ENCODE data around the gene TMEM208. TPM values are rescaled to one million over a fixed set of nuclear protein-coding genes. Genes with fewer than 3 reads are reported as not detected.

The TMEM208 gene
- total and polyA plus RNA-seq, 2 of the 8 experiments (the other 6 are each of a cell fraction or from before 2014, with no cell fraction given): 37.7 to 100.0 TPM

DNA sequence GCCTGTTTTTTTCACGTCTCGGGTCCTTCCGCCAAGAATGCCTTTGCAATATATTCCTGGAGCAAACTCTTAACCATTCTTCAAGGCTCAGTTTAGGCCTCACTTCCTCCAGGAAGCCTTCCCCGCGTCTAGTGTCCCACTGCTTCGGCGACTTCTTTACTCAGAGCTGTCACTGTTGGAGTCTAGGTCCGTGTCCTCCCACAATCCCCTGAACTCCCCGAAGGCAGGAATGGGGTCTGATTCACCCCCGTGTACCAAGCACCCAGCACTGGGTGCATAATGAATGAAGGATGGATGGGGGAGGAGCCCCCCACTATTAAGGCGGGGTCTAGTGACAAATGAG is 43.7 kb upstream of the TMEM208 start:
- no peak overlapping the region for H3K27ac ChIP-seq (ENCODE audit: low read depth, low read length)
- no peaks in the 10 kb centered on the region for H3K9me3 ChIP-seq (ENCODE audit: insufficient read depth in 2 of 2, low read depth in 1 of 2, low read length in 1 of 2)
- H3K36me3 ChIP-seq (ENCODE audit: control insufficient read depth in 2 of 4, insufficient read depth in 4 of 4, low read length in 3 of 4): no peaks in the 10 kb centered on the region; a peak in 1 of 8 replicates
- 7% methylated on average over 11 of the region's 11 CpGs; no CpG with 5 or more reads in 1 of the 2 experiments for WGBS, 2 experiments (ENCODE audit: extremely low coverage in 1 of 2, insufficient coverage in 1 of 2, insufficient read length in 1 of 2, insufficient replicate concordance in 2 of 2, low coverage in 1 of 2, low lambda C conversion rate in 2 of 2, missing lambda C conversion rate in 1 of 2)
- H3K79me1 ChIP-seq (ENCODE audit: low read depth, low read length): no peaks in the 10 kb centered on the region
- no peak overlapping the region for H3K4ac ChIP-seq (replicated peaks; ENCODE audit: insufficient read length, low read depth, low read length)
- DNase-seq (ENCODE audit: low read depth in 1 of 2, low spot score in 2 of 2) (no peak), FAIRE-seq (no peak)
- TF ChIP-seq KDM1A (IDR thresholded peaks at IDR 0.05; ENCODE audit: borderline replicate concordance, low read length): peak; percentile 30; the same call in 1 of the 2 replicates
- 0 out of 4 replicates have a peak, but pooled peaks of 1 of the 2 experiments have one; percentile 37 for TF ChIP-seq SIN3A (conservative IDR thresholded peaks at IDR 0.05 in 1 of 2, IDR thresholded peaks at IDR 0.05 in 1 of 2; ENCODE audit: low read depth in 1 of 2, low read length in 2 of 2)
- TF ChIP-seq CTBP2 (IDR thresholded peaks at IDR 0.05; ENCODE audit: borderline replicate concordance, insufficient read depth, insufficient read length, low read length): no peak
- no peak overlapping the region for H3K18ac ChIP-seq (ENCODE audit: extremely low read depth, low read length)
- H3K56ac ChIP-seq (replicated peaks; ENCODE audit: insufficient read length, low read depth, low read length): no peak overlapping the region
- H3K4me3 ChIP-seq (ENCODE audit: extremely low read depth in 1 of 4, insufficient read depth in 2 of 4, low read depth in 3 of 4, low read length in 4 of 4): peak overlapping the region; percentile 73 to 90 (median 85)
- H4K5ac ChIP-seq (ENCODE audit: insufficient read length, low read depth, low read length): no peak overlapping the region
- peak overlapping the region in 1 of 4 experiments; percentile 96; a peak in 2 of 7 replicates for H3K9ac ChIP-seq (replicated peaks in 1 of 4; ENCODE audit: extremely low read depth in 1 of 4, low read depth in 3 of 4, low read length in 3 of 4)
- no peak overlapping the region for H2AK5ac ChIP-seq (ENCODE audit: low read depth, low read length)
- H3K23ac ChIP-seq (ENCODE audit: insufficient read length): no peak overlapping the region
- H2BK15ac ChIP-seq (ENCODE audit: low read length): no peak overlapping the region; the same call in 1 of the 2 replicates
- no peak overlapping the region for H4K91ac ChIP-seq (replicated peaks; ENCODE audit: insufficient read length, low read length)
- H2BK12ac ChIP-seq (ENCODE audit: low read depth, low read length): no peak overlapping the region
- H3K27me3 ChIP-seq (replicated peaks in 1 of 4; ENCODE audit: control insufficient read depth in 3 of 4, extremely low read depth in 1 of 4, insufficient read depth in 3 of 4, low read length in 3 of 4): peaks cover 8 to 37% (median 23%) of the 10 kb centered on the region in 4 experiments
- H4K20me1 ChIP-seq (replicated peaks in 1 of 2; ENCODE audit: control insufficient read depth in 1 of 2, insufficient read depth in 2 of 2, low read length in 2 of 2): peaks cover 2 to 24% of the 10 kb centered on the region in 2 experiments
- POLR2A ChIA-PET (ENCODE audit: partially characterized antibody): interaction anchor here (1.3 to 4.0 kb wide), 5 partner anchors 9 to 32 kb away, joined by 4 to 19 read pairs (median 12); partner anchors contain the start of genes B3GNT9 and HSF4
- H2AFZ ChIP-seq (ENCODE audit: low read length): no peak overlapping the region
- H2BK5ac ChIP-seq (ENCODE audit: low read depth, low read length): no peak overlapping the region
- H3K23me2 ChIP-seq (ENCODE audit: low read depth, low read length): peaks cover 15% of the 10 kb centered on the region; the same call in 1 of the 2 replicates
- H4K8ac ChIP-seq (ENCODE audit: extremely low read depth, insufficient read depth, low read length): no peak overlapping the region; the same call in 1 of the 2 replicates
- peaks cover 0 to 21% (median 16%) of the 10 kb centered on the region in 4 experiments; a peak in 5 of 7 replicates for H3K4me1 ChIP-seq (replicated peaks in 1 of 4; ENCODE audit: control insufficient read depth in 3 of 4, insufficient read depth in 4 of 4, low read length in 3 of 4)
- no peak overlapping the region for H2BK120ac ChIP-seq (replicated peaks; ENCODE audit: low read depth, low read length)
- peaks cover 0 to 5% of the 10 kb centered on the region in 2 experiments; a peak in 1 of 4 replicates for H3K79me2 ChIP-seq (ENCODE audit: control insufficient read depth in 1 of 2, insufficient read depth in 2 of 2, low read length in 2 of 2)
- no peak overlapping the region for H2BK20ac ChIP-seq (ENCODE audit: low read length)
- H3K14ac ChIP-seq (ENCODE audit: insufficient read length): no peak overlapping the region
- peak overlapping the region; percentile 67 to 92 for H3K4me2 ChIP-seq (ENCODE audit: insufficient read depth in 1 of 2, low read depth in 2 of 2, low read length in 2 of 2)
- CTCF ChIA-PET (ENCODE audit: partially characterized antibody): interaction anchor here (1.0 to 9.3 kb wide), 9 partner anchors 10 to 231 kb away, joined by 3 to 151 read pairs (median 5); partner anchors contain the start of genes CES3, ELMO3, FBXL8 and HSF4
